Measurements from ENCODE around the gene SCG2.
"Not testable (repeated sequence)": the region's sequence is repeated elsewhere in the genome, so short reads cannot be mapped to it uniquely, and the experiment has no call there.

The SCG2 gene

GRCh38 chr2:223594831-223595230 is 7.3 kb downstream of the SCG2 start:
- H3K4me3 ChIP-seq (ENCODE audit: control insufficient read depth, low read depth, low read length) = no peak overlapping the region

GRCh38 chr2:223594259-223594658 is 7.9 kb downstream of the SCG2 start:
- no peak overlapping the region for H3K4me3 ChIP-seq (ENCODE audit: control insufficient read depth, low read depth, low read length)
- no peak for DNase-seq (ENCODE audit: low read depth)
- TF ChIP-seq CTCF (IDR thresholded peaks at IDR 0.05; ENCODE audit: control insufficient read depth, insufficient read depth, low read depth, low read length, missing control alignments) = no peak

More at GRCh38 chr2:223594831-223595230, 7.3 kb downstream of the SCG2 start:
- no peak for TF ChIP-seq CTCF (IDR thresholded peaks at IDR 0.05; ENCODE audit: control insufficient read depth, insufficient read depth, low read depth, low read length, missing control alignments)
- DNase-seq (ENCODE audit: low read depth) = no peak

GRCh38 chr2:223592689-223593088 is 9.5 kb downstream of the SCG2 start:
- not testable (repeated sequence) for H3K4me3 ChIP-seq (ENCODE audit: control insufficient read depth, low read depth, low read length)

GRCh38 chr2:223591596-223591995 is 10.6 kb downstream of the SCG2 start:
- TF ChIP-seq CTCF (IDR thresholded peaks at IDR 0.05; ENCODE audit: control insufficient read depth, insufficient read depth, low read depth, low read length, missing control alignments) = no peak
- no peak for DNase-seq (ENCODE audit: low read depth)
- no peak overlapping the region for H3K4me3 ChIP-seq (ENCODE audit: control insufficient read depth, low read depth, low read length)

More at GRCh38 chr2:223592689-223593088, 9.5 kb downstream of the SCG2 start:
- not testable (repeated sequence) for DNase-seq (ENCODE audit: low read depth)

GRCh38 chr2:223590964-223591363 is 11.2 kb downstream of the SCG2 start:
- no peak overlapping the region for H3K4me3 ChIP-seq (ENCODE audit: control insufficient read depth, low read depth, low read length)
- no peak for DNase-seq (ENCODE audit: low read depth)
- TF ChIP-seq CTCF (IDR thresholded peaks at IDR 0.05; ENCODE audit: control insufficient read depth, insufficient read depth, low read depth, low read length, missing control alignments) = no peak

GRCh38 chr2:223589901-223590300 is 12.3 kb downstream of the SCG2 start:
- no peak for DNase-seq (ENCODE audit: low read depth)
- no peak overlapping the region for H3K4me3 ChIP-seq (ENCODE audit: control insufficient read depth, low read depth, low read length)
- no peak for TF ChIP-seq CTCF (IDR thresholded peaks at IDR 0.05; ENCODE audit: control insufficient read depth, insufficient read depth, low read depth, low read length, missing control alignments)

GRCh38 chr2:223588251-223588650 is 13.9 kb downstream of the SCG2 start:
- no peak overlapping the region for H3K4me3 ChIP-seq (ENCODE audit: control insufficient read depth, low read depth, low read length)
- DNase-seq (ENCODE audit: low read depth) = no peak
- TF ChIP-seq CTCF (IDR thresholded peaks at IDR 0.05; ENCODE audit: control insufficient read depth, insufficient read depth, low read depth, low read length, missing control alignments) = no peak

Measured in AG09309 (cell line).